ENCODE measurements around the gene ZMIZ1. TPM values are rescaled to one million over a fixed set of nuclear protein-coding genes. Genes with fewer than 3 reads are reported as not detected.

Gene ZMIZ1
- total RNA-seq, 1 experiment from 2014 or later = 28.4 TPM

DNA sequence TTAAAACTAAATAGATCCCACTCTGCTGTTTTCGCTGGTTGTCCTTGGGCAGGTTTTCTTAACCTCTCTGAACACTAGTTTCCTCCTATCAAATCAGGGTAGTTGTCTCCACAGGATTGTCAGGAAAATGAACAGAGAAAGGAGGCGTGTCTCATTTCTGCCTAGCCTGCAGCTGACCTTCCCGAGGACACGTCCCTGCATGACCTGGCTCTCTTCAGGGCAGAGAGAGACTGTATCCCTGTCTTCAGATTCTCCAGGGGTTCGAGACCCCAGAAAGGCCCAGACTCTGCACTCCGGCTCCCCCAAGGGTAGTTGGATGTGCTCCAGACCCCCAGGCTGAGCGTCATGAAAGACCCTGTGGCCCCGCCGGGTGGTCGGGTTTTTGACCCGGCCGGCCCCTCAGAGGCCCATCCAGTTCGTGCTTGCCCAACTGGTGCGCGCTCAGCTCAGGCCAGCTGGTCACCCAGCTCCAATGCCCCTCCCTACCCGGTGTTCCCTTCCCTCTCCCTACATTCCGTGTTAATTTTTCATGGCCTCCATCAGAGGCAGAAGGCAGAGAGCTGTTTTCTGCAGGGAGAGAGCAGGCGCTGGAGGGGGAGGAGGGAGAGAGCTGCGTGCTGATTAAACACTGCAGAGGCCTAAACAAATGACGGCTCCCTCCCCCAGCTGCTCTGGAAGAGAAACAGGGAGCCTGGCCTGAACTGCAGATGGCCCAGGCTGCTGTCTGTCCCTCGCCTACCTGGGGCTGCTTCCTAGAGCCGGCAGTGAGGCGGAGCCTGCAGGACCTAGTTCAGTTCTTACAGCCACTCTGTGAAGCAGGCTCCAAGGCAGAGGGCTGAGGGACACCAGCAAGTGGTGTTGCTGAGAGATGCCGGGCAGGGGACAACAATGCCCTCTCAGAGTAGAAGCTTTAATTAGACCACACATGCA is 192.3 kb downstream of the ZMIZ1 start:
- peaks cover 7 to 23% of the 10 kb centered on the region in 2 experiments; a peak in 3 of 4 replicates for H3K4me1 ChIP-seq (ENCODE audit: control insufficient read depth in 1 of 2, insufficient read depth in 2 of 2, low read length in 2 of 2)
- H3K4me2 ChIP-seq (ENCODE audit: low read length) = no peak overlapping the region
- no TSS peak for BruUV-seq (replicated peaks)
- no peak overlapping the region for H3K9ac ChIP-seq (ENCODE audit: low read length)
- TF ChIP-seq TCF7L2 (IDR thresholded peaks at IDR 0.05; ENCODE audit: borderline replicate concordance, extremely low read depth, insufficient read depth, insufficient read length) (no peak), CBX3 (IDR thresholded peaks at IDR 0.05; ENCODE audit: low read depth) (no peak), EGR1 (IDR thresholded peaks at IDR 0.05; ENCODE audit: low read depth) (no peak), ZFX (IDR thresholded peaks at IDR 0.05) (no peak), SIN3A (IDR thresholded peaks at IDR 0.05; ENCODE audit: low read depth) (no peak), ZNF274 (IDR thresholded peaks at IDR 0.05; ENCODE audit: low read depth, low read length) (no peak), SP1 (IDR thresholded peaks at IDR 0.05; ENCODE audit: low read depth) (no peak), SRF (IDR thresholded peaks at IDR 0.05; ENCODE audit: low read depth) (no peak), FOSL1 (IDR thresholded peaks at IDR 0.05; ENCODE audit: low read depth) (no peak), EZH2 (IDR thresholded peaks at IDR 0.05) (no peak)
- TF ChIP-seq, protein P1, sequence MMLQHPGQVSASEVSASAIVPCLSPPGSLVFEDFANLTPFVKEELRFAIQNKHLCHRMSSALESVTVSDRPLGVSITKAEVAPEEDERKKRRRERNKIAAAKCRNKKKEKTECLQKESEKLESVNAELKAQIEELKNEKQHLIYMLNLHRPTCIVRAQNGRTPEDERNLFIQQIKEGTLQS (IDR thresholded peaks at IDR 0.05) = no peak
- TF ChIP-seq, protein P2, sequence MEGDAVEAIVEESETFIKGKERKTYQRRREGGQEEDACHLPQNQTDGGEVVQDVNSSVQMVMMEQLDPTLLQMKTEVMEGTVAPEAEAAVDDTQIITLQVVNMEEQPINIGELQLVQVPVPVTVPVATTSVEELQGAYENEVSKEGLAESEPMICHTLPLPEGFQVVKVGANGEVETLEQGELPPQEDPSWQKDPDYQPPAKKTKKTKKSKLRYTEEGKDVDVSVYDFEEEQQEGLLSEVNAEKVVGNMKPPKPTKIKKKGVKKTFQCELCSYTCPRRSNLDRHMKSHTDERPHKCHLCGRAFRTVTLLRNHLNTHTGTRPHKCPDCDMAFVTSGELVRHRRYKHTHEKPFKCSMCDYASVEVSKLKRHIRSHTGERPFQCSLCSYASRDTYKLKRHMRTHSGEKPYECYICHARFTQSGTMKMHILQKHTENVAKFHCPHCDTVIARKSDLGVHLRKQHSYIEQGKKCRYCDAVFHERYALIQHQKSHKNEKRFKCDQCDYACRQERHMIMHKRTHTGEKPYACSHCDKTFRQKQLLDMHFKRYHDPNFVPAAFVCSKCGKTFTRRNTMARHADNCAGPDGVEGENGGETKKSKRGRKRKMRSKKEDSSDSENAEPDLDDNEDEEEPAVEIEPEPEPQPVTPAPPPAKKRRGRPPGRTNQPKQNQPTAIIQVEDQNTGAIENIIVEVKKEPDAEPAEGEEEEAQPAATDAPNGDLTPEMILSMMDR (IDR thresholded peaks at IDR 0.05 in 2 of 3, conservative IDR thresholded peaks at IDR 0.05 in 1 of 3; ENCODE audit: borderline replicate concordance in 1 of 3, insufficient read depth in 1 of 3, low read depth in 2 of 3, low read length in 2 of 3) = no peak
- ATAC-seq (no peak), DNase-seq (ENCODE audit: low read depth, low spot score) (no peak)
- H4K20me1 ChIP-seq (ENCODE audit: insufficient read depth) = no peaks in the 10 kb centered on the region
- no peaks in the 10 kb centered on the region for H3K27me3 ChIP-seq (ENCODE audit: insufficient read depth, low read length)
- intact Hi-C loops (cut with micrococcal nuclease) = no loop called here
- H2AFZ ChIP-seq (ENCODE audit: low read depth, low read length, poor library complexity, severe bottlenecking) = no peak overlapping the region
- H3K9me2 ChIP-seq (ENCODE audit: insufficient read depth) = no peaks in the 10 kb centered on the region
- ChIA-PET CTCF (no interaction called here), RAD21 (ENCODE audit: low non-redundant PET in 1 of 2, low total read pairs in 2 of 2, uncharacterized antibody in 2 of 2, unreplicated experiment in 2 of 2) (no interaction called here), POLR2A (no interaction called here)
- no peaks in the 10 kb centered on the region for H3K79me2 ChIP-seq (ENCODE audit: insufficient read depth, low read length)
- no peak overlapping the region for H3K4me3 ChIP-seq (replicated peaks in 1 of 2; ENCODE audit: low read depth in 1 of 2, low read length in 2 of 2)
- no peak overlapping the region for H3K27ac ChIP-seq (ENCODE audit: low read depth, low read length)
- no peaks in the 10 kb centered on the region for H3K9me3 ChIP-seq (ENCODE audit: control insufficient read depth in 1 of 2, insufficient read depth in 1 of 2, low read depth in 1 of 2, low read length in 2 of 2)
- no peaks in the 10 kb centered on the region for H3K36me3 ChIP-seq (ENCODE audit: control insufficient read depth in 1 of 2, insufficient read depth in 2 of 2, low read length in 2 of 2)
